Measurements from ENCODE around the gene MAP2. TPM values are rescaled to one million over a fixed set of nuclear protein-coding genes. Genes with fewer than 3 reads are reported as not detected.

MAP2 gene
- total and polyA plus RNA-seq, 2 of the 8 experiments (the other 6 are each of a cell fraction or from before 2014, with no cell fraction given): 5.9 to 9.4 TPM

DNA sequence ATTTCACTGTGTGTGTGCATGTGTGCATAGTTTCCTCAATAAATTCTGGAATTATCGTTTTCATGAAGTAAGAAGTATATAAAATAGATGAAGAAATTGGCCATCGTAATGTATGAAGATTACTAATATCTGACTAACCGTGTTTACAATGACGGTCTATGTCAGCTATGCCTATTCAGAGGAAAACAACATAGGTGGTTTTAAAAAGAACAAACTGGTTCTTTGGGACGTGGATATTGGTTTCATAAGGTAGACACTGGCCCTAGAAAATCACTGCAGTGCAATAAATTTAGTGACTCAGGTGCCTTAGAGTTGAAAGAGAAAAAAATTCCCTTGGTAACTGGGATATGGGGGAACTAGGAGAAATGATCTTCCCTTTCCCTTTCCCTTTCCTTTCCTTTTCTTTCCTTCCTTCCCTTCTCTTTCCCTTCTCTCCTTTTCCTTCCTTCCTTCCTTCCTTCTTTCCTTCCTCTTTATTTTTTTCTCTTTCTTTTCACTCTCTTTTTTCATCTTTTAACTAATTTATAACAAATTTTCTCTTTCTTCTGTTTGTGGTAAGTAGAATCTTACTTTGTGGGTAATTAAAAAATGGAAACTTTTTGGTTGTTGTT, 36.4 kb downstream of the MAP2 start:
- Histone ChIP-seq H3K23me2 (ENCODE audit: low read depth, low read length) (no peaks in the 10 kb centered on the region), H3K27me3 (replicated peaks in 1 of 4; ENCODE audit: control insufficient read depth in 3 of 4, extremely low read depth in 1 of 4, insufficient read depth in 3 of 4, low read length in 3 of 4) (no peaks in the 10 kb centered on the region), H2BK12ac (ENCODE audit: low read depth, low read length) (no peak overlapping the region), H2AK5ac (ENCODE audit: low read depth, low read length) (no peak overlapping the region), H4K8ac (ENCODE audit: extremely low read depth, insufficient read depth, low read length) (no peak overlapping the region), H4K5ac (ENCODE audit: insufficient read length, low read depth, low read length) (no peak overlapping the region), H4K20me1 (replicated peaks in 1 of 2; ENCODE audit: control insufficient read depth in 1 of 2, insufficient read depth in 2 of 2, low read length in 2 of 2) (no peaks in the 10 kb centered on the region), H3K9ac (replicated peaks in 1 of 4; ENCODE audit: extremely low read depth in 1 of 4, low read depth in 3 of 4, low read length in 3 of 4) (no peak overlapping the region), H3K79me1 (ENCODE audit: low read depth, low read length) (no peaks in the 10 kb centered on the region), H3K4me2 (ENCODE audit: insufficient read depth in 1 of 2, low read depth in 2 of 2, low read length in 2 of 2) (no peak overlapping the region), H3K14ac (ENCODE audit: insufficient read length) (no peak overlapping the region), H3K23ac (ENCODE audit: insufficient read length) (no peak overlapping the region), H2BK15ac (ENCODE audit: low read length) (no peak overlapping the region), H2BK5ac (ENCODE audit: low read depth, low read length) (no peak overlapping the region), H3K27ac (ENCODE audit: low read depth, low read length) (no peak overlapping the region), H3K9me3 (ENCODE audit: insufficient read depth in 2 of 2, low read depth in 1 of 2, low read length in 1 of 2) (no peaks in the 10 kb centered on the region), H3K4me1 (replicated peaks in 1 of 4; ENCODE audit: control insufficient read depth in 3 of 4, insufficient read depth in 4 of 4, low read length in 3 of 4) (peaks cover 0 to 6% (median 0%) of the 10 kb centered on the region in 4 experiments; a peak in 2 of 7 replicates), H3K56ac (replicated peaks; ENCODE audit: insufficient read length, low read depth, low read length) (no peak overlapping the region), H3K18ac (ENCODE audit: extremely low read depth, low read length) (no peak overlapping the region), H3K4me3 (ENCODE audit: extremely low read depth in 1 of 4, insufficient read depth in 2 of 4, low read depth in 3 of 4, low read length in 4 of 4) (no peak overlapping the region), H4K91ac (replicated peaks; ENCODE audit: insufficient read length, low read length) (no peak overlapping the region), H3K4ac (replicated peaks; ENCODE audit: insufficient read length, low read depth, low read length) (no peak overlapping the region), H2BK120ac (replicated peaks; ENCODE audit: low read depth, low read length) (no peak overlapping the region), H3K36me3 (ENCODE audit: control insufficient read depth in 2 of 4, insufficient read depth in 4 of 4, low read length in 3 of 4) (no peaks in the 10 kb centered on the region), H3K79me2 (ENCODE audit: control insufficient read depth in 1 of 2, insufficient read depth in 2 of 2, low read length in 2 of 2) (no peaks in the 10 kb centered on the region), H2BK20ac (ENCODE audit: low read length) (no peak overlapping the region), H2AFZ (ENCODE audit: low read length) (no peak overlapping the region)
- no peak for DNase-seq (ENCODE audit: low read depth in 1 of 2, low spot score in 2 of 2)
- WGBS, 2 experiments (ENCODE audit: extremely low coverage in 1 of 2, insufficient coverage in 1 of 2, insufficient read length in 1 of 2, insufficient replicate concordance in 2 of 2, low coverage in 1 of 2, low lambda C conversion rate in 2 of 2, missing lambda C conversion rate in 1 of 2): 90% methylated on average over 5 of the region's 5 CpGs; no CpG with 5 or more reads in 1 of the 2 experiments
- POLR2A ChIA-PET (ENCODE audit: partially characterized antibody): no interaction called here
- CTCF ChIA-PET (ENCODE audit: partially characterized antibody): interaction anchor here (1.3 to 1.8 kb wide), 3 partner anchors 35 to 126 kb away, joined by 4 to 8 read pairs (median 4); partner anchors contain the start of gene MAP2
- no peak for FAIRE-seq
- TF ChIP-seq CHD1 (IDR thresholded peaks at IDR 0.05; ENCODE audit: low read depth, low read length) (no peak), RFX5 (IDR thresholded peaks at IDR 0.05; ENCODE audit: borderline replicate concordance, low read depth, low read length) (no peak), RXRA (IDR thresholded peaks at IDR 0.05; ENCODE audit: insufficient read depth, low read depth, low read length) (no peak), BCL11A (IDR thresholded peaks at IDR 0.05; ENCODE audit: low read depth in 2 of 2, low read length in 2 of 2) (no peak), PHF8 (conservative IDR thresholded peaks at IDR 0.05; ENCODE audit: low read depth, low read length) (no peak), CBX8 (IDR thresholded peaks at IDR 0.05; ENCODE audit: borderline replicate concordance, low read depth, low read length) (no peak), TEAD4 (IDR thresholded peaks at IDR 0.05; ENCODE audit: low read depth, low read length) (no peak), FOSL1 (IDR thresholded peaks at IDR 0.05; ENCODE audit: insufficient read depth, low read depth, low read length) (no peak), CBX5 (IDR thresholded peaks at IDR 0.05; ENCODE audit: low read depth, low read length) (no peak), SIN3A (conservative IDR thresholded peaks at IDR 0.05 in 1 of 2, IDR thresholded peaks at IDR 0.05 in 1 of 2; ENCODE audit: low read depth in 1 of 2, low read length in 2 of 2) (no peak), CHD2 (IDR thresholded peaks at IDR 0.05; ENCODE audit: low read length) (no peak)
- TF ChIP-seq, protein P1, sequence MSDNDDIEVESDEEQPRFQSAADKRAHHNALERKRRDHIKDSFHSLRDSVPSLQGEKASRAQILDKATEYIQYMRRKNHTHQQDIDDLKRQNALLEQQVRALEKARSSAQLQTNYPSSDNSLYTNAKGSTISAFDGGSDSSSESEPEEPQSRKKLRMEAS (IDR thresholded peaks at IDR 0.05): no peak

Data from H1 (cell line).